ENCODE measurements around the gene OR8G5.
"Not testable (repeated sequence)": the region's sequence is repeated elsewhere in the genome, so short reads cannot be mapped to it uniquely, and the experiment has no call there.

OR8G5 gene, protein sequence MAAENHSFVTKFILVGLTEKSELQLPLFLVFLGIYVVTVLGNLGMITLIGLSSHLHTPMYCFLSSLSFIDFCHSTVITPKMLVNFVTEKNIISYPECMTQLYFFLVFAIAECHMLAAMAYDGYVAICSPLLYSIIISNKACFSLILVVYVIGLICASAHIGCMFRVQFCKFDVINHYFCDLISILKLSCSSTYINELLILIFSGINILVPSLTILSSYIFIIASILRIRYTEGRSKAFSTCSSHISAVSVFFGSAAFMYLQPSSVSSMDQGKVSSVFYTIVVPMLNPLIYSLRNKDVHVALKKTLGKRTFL

GRCh38 chr11:124256076-124256475 lies at the start of gene OR8G5:
Gene OR8G5 (plus strand): TSS chr11:124256376. CDS start chr11:124264932, 8,556 bp downstream.
- no peak for DNase-seq

GRCh38 chr11:124207102-124207792 lies 48.9 kb upstream of the OR8G5 start:
- no peak for DNase-seq

GRCh38 chr11:124209824-124210357 lies 46.3 kb upstream of the OR8G5 start:
- DNase-seq, result no peak

GRCh38 chr11:124210421-124210820 lies 45.8 kb upstream of the OR8G5 start:
- no peak for DNase-seq

- no peak for DNase-seq
These were observed 44.9 kb upstream of the OR8G5 start for GRCh38 chr11:124211321-124211720.

- DNase-seq, result no peak
These were observed 42.1 kb upstream of the OR8G5 start for GRCh38 chr11:124214027-124214426.

DNA sequence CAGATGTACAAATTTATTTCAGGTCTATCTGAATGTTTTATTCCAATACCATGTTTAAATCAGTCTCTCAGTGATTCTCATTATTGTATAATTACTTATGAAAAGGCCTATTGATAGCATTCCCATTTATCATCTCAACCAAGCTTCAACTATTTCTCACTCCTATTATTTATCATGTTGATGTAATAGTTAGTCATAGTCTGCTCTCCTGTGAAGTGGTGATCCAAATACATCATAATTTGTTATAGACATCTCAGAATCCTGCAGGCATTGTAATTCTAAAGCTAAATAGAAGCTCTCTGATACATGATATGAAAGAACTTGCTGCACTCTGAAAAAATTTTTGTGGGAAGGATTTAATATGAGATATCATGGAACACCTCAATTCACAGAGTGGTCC lies 37.0 kb upstream of the OR8G5 start:
- DNase-seq, result no peak

GRCh38 chr11:124222407-124222806 lies 33.8 kb upstream of the OR8G5 start:
- no peak for DNase-seq

- DNase-seq, result not testable (repeated sequence)
These were observed 31.4 kb upstream of the OR8G5 start for GRCh38 chr11:124224618-124225423.

DNA sequence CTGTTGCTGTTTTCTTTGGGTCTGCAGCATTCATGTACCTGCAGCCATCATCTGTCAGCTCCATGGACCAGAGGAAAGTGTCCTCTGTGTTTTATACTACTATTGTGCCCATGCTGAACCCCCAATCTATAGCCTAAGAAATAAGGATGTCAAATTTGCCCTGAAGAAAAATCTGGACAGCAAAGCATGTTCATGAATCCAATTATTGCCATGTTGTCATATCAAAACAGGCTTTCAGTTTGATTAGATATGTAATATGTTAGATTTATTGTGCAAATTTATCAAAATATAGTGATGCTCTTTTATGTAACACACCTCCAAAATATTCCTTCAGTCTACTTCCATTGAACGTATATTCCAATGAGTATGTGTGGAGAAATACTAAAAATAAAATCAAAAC lies 30.7 kb upstream of the OR8G5 start:
- no peak for DNase-seq

DNA sequence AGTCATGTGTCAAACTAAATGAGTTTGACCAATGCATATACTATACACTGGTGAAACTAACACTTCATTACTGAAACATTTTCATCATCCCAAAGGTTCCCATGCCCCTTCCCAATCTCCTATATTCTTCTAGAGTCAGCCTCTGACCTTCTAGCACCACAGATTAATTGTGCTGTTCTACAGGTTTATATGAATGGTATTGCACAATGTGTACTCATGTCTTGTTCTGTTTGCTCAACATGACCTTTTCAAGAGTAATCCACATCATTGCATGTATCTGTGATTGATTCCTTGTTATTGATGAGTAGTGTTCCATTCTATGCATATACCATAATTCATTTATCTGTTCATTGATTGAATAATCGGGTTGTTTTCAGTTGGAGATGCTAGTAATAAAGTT lies 22.8 kb upstream of the OR8G5 start:
- DNase-seq, result no peak

DNA sequence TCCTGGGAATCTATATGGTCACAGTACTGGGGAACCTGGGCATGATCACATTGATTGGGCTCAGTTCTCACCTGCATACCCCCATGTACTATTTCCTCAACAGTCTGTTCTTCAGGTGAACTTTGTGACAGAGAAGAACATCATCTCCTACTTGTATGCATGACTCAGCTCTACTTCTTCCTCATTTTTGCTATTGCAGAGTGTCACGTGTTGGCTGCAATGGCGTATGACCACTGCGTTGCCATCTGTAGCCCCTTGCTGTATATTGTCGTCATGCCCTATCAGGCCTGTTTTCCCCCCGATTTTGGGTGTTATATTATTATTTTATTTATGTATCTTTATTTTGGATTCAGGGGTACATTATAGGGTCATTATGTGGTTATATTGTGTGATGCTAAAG lies 17.7 kb upstream of the OR8G5 start:
- DNase-seq, result no peak

- DNase-seq, result no peak
These were observed 15.4 kb upstream of the OR8G5 start, which contains the start of gene OR8G1 for GRCh38 chr11:124240621-124241397. Gene OR8G1 (plus strand): TSS chr11:124241095. CDS start chr11:124249676, 8,581 bp downstream.

DNA sequence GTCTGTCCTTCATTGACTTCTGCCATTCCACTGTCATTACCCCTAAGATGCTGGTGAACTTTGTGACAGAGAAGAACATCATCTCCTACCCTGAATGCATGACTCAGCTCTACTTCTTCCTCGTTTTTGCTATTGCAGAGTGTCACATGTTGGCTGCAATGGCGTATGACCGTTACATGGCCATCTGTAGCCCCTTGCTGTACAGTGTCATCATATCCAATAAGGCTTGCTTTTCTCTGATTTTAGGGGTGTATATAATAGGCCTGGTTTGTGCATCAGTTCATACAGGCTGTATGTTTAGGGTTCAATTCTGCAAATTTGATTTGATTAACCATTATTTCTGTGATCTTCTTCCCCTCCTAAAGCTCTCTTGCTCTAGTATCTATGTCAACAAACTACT lies 6.3 kb upstream of the OR8G5 start:
- DNase-seq, result not testable (repeated sequence)

DNA sequence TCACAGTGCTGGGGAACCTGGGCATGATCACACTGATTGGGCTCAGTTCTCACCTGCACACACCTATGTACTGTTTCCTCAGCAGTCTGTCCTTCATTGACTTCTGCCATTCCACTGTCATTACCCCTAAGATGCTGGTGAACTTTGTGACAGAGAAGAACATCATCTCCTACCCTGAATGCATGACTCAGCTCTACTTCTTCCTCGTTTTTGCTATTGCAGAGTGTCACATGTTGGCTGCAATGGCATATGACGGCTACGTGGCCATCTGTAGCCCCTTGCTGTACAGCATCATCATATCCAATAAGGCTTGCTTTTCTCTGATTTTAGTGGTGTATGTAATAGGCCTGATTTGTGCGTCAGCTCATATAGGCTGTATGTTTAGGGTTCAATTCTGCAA lies 8.9 kb downstream of the OR8G5 start:
- DNase-seq, result not testable (repeated sequence)

DNA sequence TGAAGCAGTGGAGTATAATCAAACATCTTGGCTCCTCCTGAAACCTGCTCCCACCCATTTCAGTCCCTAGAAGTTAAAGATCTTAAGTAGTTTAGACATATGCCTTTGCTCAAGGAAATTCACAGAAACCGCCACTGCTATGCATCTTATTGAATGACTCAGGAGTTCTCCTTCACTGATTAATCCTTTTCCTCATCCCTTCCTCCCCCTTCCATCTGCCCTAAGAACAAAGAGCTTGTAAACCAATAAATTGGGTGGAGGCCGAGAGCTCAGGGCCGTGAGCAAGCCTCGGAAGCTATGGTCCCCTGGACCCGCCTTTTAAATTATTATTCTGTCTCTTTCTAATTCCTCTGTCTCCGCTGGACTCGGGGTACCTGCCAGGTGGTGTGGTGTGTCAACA lies 14.7 kb downstream of the OR8G5 start:
- not testable (repeated sequence) for DNase-seq

DNA sequence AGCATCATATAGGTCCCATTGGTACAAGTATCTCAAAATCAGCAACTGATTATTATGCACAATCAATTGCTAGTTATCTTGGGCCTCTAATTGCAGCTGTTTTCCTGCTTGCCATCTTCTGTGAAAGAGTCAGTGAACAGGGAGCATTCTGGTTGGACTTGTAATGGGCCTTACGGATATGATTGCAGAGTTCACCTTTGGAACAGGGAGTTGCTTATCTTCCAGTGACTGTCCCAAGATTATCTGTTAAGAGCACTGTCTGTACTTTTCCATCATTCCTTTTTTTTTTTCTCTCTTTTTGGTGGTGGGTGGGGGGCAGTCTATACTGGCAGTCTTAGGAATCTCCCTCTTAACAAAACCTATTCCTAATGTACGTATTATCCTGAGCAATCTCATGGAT lies 17.8 kb downstream of the OR8G5 start:
- DNase-seq, result no peak

GRCh38 chr11:124276081-124276480 lies 19.9 kb downstream of the OR8G5 start:
- DNase-seq, result no peak

DNA sequence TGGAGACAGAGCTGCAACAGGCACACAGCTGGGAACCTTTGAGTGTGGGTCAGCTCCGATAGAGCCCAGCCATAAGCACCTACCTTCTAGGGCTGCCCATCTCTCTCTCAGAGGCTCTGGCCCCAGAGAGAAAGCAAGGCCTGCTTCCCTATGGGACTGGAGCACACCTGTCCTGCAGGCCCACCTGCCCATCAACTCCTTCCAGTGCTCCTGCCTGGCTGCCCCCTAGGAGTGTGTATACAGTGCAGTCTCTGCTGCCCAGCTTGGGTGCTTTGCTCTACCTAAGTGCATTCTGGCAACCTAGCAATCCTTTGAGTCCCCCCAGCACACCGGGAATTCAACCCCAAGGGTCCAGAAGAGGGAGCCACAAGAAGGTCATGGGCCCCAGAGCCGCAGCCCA lies 21.0 kb downstream of the OR8G5 start:
- DNase-seq, result no peak

GRCh38 chr11:124277804-124278203 lies 21.6 kb downstream of the OR8G5 start:
- no peak for DNase-seq

DNA sequence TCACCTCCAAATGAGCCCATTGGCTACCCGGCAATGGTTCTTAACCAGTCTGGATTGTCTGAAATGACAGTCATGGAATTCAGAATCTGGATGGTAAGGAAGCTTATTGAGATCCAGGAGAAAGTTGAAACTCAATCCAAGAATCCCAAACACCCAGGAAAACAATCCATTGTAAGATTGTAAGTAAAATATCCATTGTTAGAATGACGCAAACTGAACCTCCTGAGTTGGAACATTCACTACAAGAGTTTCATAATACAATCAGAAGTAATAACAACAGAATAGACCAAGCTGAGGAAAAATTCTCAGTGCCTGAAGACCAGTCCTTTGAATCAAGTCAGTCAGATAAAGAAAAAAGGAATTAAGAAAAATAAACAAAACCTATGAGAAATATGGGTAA lies 22.1 kb downstream of the OR8G5 start:
- no peak for DNase-seq
